Activated naive CD8-positive, alpha-beta T cell treated with anti-CD3 and anti-CD28 coated beads, Interleukin-2, amount 50 U/mL, for 24 hours (primary cell): Measurements from ENCODE around the gene BORCS5.

Experiments
- ATAC-seq: fragments of 150-1000 bp; cut with Tn5 transposase; one replicate; pipeline ENCODE4 v1.10.0; 2021
- DNase-seq: peaks from one replicate; pipeline ENCODE4 v3.0.0; 2021
- H3K27ac Mint-ChIP-seq: one replicate; pipeline ENCODE4 v1.8.0; 2021; ENCODE audit warnings: mild to moderate bottlenecking, mixed read lengths
- H3K27me3 Mint-ChIP-seq: one replicate; pipeline ENCODE4 v1.8.0; 2021; ENCODE audit warnings: mixed read lengths
- H3K36me3 Mint-ChIP-seq: one replicate; pipeline ENCODE4 v1.8.0; 2021; ENCODE audit warnings: low read depth, mixed read lengths
- H3K4me1 Mint-ChIP-seq: one replicate; pipeline ENCODE4 v1.8.0; 2021; ENCODE audit warnings: mixed read lengths
- H3K4me3 Mint-ChIP-seq: one replicate; pipeline ENCODE4 v1.8.0; 2021; ENCODE audit warnings: mild to moderate bottlenecking, moderate library complexity, mixed read lengths
- H3K9me3 Mint-ChIP-seq: one replicate; pipeline ENCODE4 v1.8.0; 2021; ENCODE audit warnings: mixed read lengths

The BORCS5 gene

GRCh38 chr12:12518919-12519318 is 162.0 kb downstream of the BORCS5 start:
- peaks cover 11% of the 10 kb centered on the region for H3K4me1 Mint-ChIP-seq
- DNase-seq (no peak), ATAC-seq (no peak)
- no peak overlapping the region for H3K27ac Mint-ChIP-seq
- peaks cover 41% of the 10 kb centered on the region for H3K36me3 Mint-ChIP-seq
- H3K27me3 Mint-ChIP-seq = no peaks in the 10 kb centered on the region
- no peaks in the 10 kb centered on the region for H3K9me3 Mint-ChIP-seq
- H3K4me3 Mint-ChIP-seq = no peak overlapping the region
